Mesenchymal stem cell (in vitro differentiated cells and primary cell): ENCODE results near the gene ALDH3A1.

Experiments
- DNase-seq: peaks from one replicate; pipeline ENCODE4 v3.0.0-alpha.2; 2013
- H2AFZ ChIP-seq: one replicate; pipeline ENCODE4 v1.6.1; 2013; ENCODE audit warnings: low read depth, mild to moderate bottlenecking, control low read depth, inconsistent platforms, low read length, moderate library complexity
- H2AK5ac ChIP-seq: 2 replicates; pipeline ENCODE4 v1.6.1; 2013; ENCODE audit warnings: low read length, moderate library complexity, mild to moderate bottlenecking, inconsistent platforms; ENCODE audit not compliant: severe bottlenecking
- H2BK120ac ChIP-seq: one replicate; pipeline ENCODE4 v1.6.1; 2013; ENCODE audit warnings: low read depth, mild to moderate bottlenecking, inconsistent platforms, low read length, moderate library complexity
- H2BK12ac ChIP-seq, 2 experiments: one replicate each; pipeline ENCODE4 v1.6.1; 2013; ENCODE audit warnings: inconsistent platforms in 2 of 2, low read length in 2 of 2, mild to moderate bottlenecking in 2 of 2, moderate library complexity in 2 of 2, control low read depth in 1 of 2
- H2BK15ac ChIP-seq: one replicate; pipeline ENCODE4 v1.6.1; 2013; ENCODE audit warnings: mild to moderate bottlenecking, low read depth, inconsistent platforms; ENCODE audit not compliant: poor library complexity, severe bottlenecking
- H2BK5ac ChIP-seq: 2 replicates; pipeline ENCODE4 v1.6.1; 2013; ENCODE audit warnings: low read depth, mild to moderate bottlenecking, low read length, control low read depth, inconsistent platforms; ENCODE audit not compliant: poor library complexity, severe bottlenecking
- H3K14ac ChIP-seq, 2 experiments: one replicate each; pipeline ENCODE4 v1.6.1; 2013; ENCODE audit warnings: inconsistent platforms in 2 of 2, low read length in 2 of 2, control low read depth in 1 of 2, mild to moderate bottlenecking in 1 of 2, moderate library complexity in 1 of 2
- H3K18ac ChIP-seq, 2 experiments: one replicate each; pipeline ENCODE4 v1.6.1; 2013; ENCODE audit warnings: inconsistent platforms in 2 of 2, low read length in 2 of 2, control low read depth in 1 of 2, low read depth in 1 of 2, mild to moderate bottlenecking in 1 of 2
- H3K23ac ChIP-seq, 2 experiments: one replicate each; pipeline ENCODE4 v1.6.1; 2013; ENCODE audit warnings: inconsistent platforms in 2 of 2, low read length in 2 of 2, mild to moderate bottlenecking in 2 of 2, moderate library complexity in 2 of 2, control low read depth in 1 of 2
- H3K27ac ChIP-seq: 2 replicates; pipeline ENCODE4 v1.5.1; 2013; ENCODE audit warnings: mild to moderate bottlenecking, moderate library complexity, low read length, control low read depth, inconsistent platforms; ENCODE audit not compliant: poor library complexity, severe bottlenecking
- H3K27me3 ChIP-seq, 2 experiments: 2 replicates each; pipeline versions ENCODE4 v1.6.1 to v1.7.0; 2013; ENCODE audit warnings: low read length in 2 of 2, mild to moderate bottlenecking in 2 of 2, moderate library complexity in 2 of 2, control low read depth in 1 of 2, inconsistent platforms in 1 of 2; ENCODE audit not compliant: control insufficient read depth in 1 of 2, insufficient read depth in 1 of 2
- H3K36me3 ChIP-seq, 2 experiments: 2 replicates each; pipeline versions ENCODE4 v1.6.1 to v1.7.0; 2013; ENCODE audit warnings: low read length in 2 of 2, control low read depth in 1 of 2, inconsistent platforms in 1 of 2, low read depth in 1 of 2, mild to moderate bottlenecking in 1 of 2; ENCODE audit not compliant: insufficient read depth in 2 of 2, control insufficient read depth in 1 of 2
- H3K4ac ChIP-seq, 2 experiments: one replicate each; pipeline ENCODE4 v1.6.1; 2013; ENCODE audit warnings: inconsistent platforms in 2 of 2, low read length in 2 of 2, mild to moderate bottlenecking in 2 of 2, moderate library complexity in 2 of 2, control low read depth in 1 of 2, low read depth in 1 of 2
- H3K4me1 ChIP-seq: 2 replicates; pipeline ENCODE4 v1.6.1; 2013; ENCODE audit warnings: low read depth, low read length, control low read depth; ENCODE audit not compliant: control insufficient read depth, insufficient read depth
- H3K4me2 ChIP-seq: 2 replicates; pipeline ENCODE4 v1.6.1; 2013; ENCODE audit warnings: low read length, mild to moderate bottlenecking, inconsistent platforms; ENCODE audit not compliant: poor library complexity, severe bottlenecking
- H3K4me3 ChIP-seq, 2 experiments: 2 replicates each; pipeline versions ENCODE4 v1.5.1 to v1.7.0; 2013; ENCODE audit warnings: low read length in 2 of 2, mild to moderate bottlenecking in 2 of 2, control low read depth in 1 of 2, low read depth in 1 of 2; ENCODE audit not compliant: insufficient read depth in 1 of 2
- H3K79me1 ChIP-seq: replicated peaks from 2 replicates; pipeline ENCODE4 v1.6.1; 2013; ENCODE audit warnings: mild to moderate bottlenecking, control low read depth, low read length, inconsistent platforms; ENCODE audit not compliant: poor library complexity, severe bottlenecking
- H3K9ac ChIP-seq: 2 replicates; pipeline ENCODE4 v1.7.0; 2013; ENCODE audit warnings: mild to moderate bottlenecking, low read length, moderate library complexity
- H3K9me3 ChIP-seq: 2 replicates; pipeline ENCODE4 v1.7.0; 2013; ENCODE audit warnings: mild to moderate bottlenecking, low read length; ENCODE audit not compliant: control insufficient read depth
- H4K8ac ChIP-seq: one replicate; pipeline ENCODE4 v1.6.1; 2013; ENCODE audit warnings: inconsistent platforms, mild to moderate bottlenecking, low read length, moderate library complexity
- H4K91ac ChIP-seq: one replicate; pipeline ENCODE4 v1.6.1; 2013; ENCODE audit warnings: mild to moderate bottlenecking, low read length, inconsistent platforms
- WGBS: methylation state at CpG from one replicate; pipeline ENCODE4 v1.1.7; 2013; ENCODE audit warnings: mixed read lengths; 5-methylcytosine and 5-hydroxymethylcytosine counted together

The ALDH3A1 gene

GRCh38 chr17:19750020-19750572 is 2.0 kb upstream of the ALDH3A1 start:
- Histone ChIP-seq H3K36me3 (no peaks in the 10 kb centered on the region), H3K9ac (no peak overlapping the region), H2AFZ (no peak overlapping the region), H3K4me3 (peak overlapping the region in 1 of 2 experiments; percentile 14), H3K27ac (no peak overlapping the region), H3K27me3 (peaks cover 3 to 24% of the 10 kb centered on the region in 2 experiments), H3K4me2 (no peak overlapping the region), H4K8ac (no peak overlapping the region), H2BK15ac (no peak overlapping the region), H2BK5ac (no peak overlapping the region), H3K9me3 (no peaks in the 10 kb centered on the region), H4K91ac (no peak overlapping the region), H2BK12ac (no peak overlapping the region), H3K4me1 (peaks cover 23% of the 10 kb centered on the region), H3K14ac (no peak overlapping the region), H2AK5ac (peak overlapping the region; percentile 23), H3K4ac (no peak overlapping the region), H2BK120ac (no peak overlapping the region), H3K79me1 (no peaks in the 10 kb centered on the region), H3K18ac (no peak overlapping the region), H3K23ac (no peak overlapping the region)
- DNase-seq, result no peak
- WGBS, result 93% methylated on average over 9 of the region's 9 CpGs

DNA sequence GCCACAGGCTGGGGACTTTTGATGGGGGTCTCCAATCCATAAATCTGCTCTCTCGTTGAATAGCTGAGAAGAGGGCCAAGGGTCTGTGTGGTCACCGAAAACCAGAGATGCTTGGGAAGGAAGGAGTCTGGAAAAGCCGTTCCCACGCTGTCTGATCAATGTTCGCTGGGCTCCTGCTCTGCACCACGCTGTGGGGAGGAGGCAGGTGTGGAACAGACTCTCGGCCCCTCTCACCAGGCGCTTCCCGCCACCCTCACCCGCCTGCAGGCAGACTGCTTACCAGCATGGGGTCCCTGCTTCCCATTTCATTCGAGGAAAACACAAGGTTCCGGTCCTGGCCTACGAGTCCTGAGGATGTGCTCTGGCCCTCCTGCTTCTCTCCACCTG is 702 bp upstream of the ALDH3A1 start:
- Histone ChIP-seq H3K23ac (no peak overlapping the region), H3K18ac (no peak overlapping the region), H3K4me3 (no peak overlapping the region), H2BK120ac (no peak overlapping the region), H3K27ac (no peak overlapping the region), H3K36me3 (no peaks in the 10 kb centered on the region), H3K14ac (no peak overlapping the region), H3K27me3 (peaks cover 3 to 29% of the 10 kb centered on the region in 2 experiments), H3K79me1 (no peaks in the 10 kb centered on the region), H4K8ac (no peak overlapping the region), H2AK5ac (no peak overlapping the region), H2BK15ac (no peak overlapping the region), H4K91ac (no peak overlapping the region), H3K9ac (no peak overlapping the region), H2BK5ac (no peak overlapping the region), H3K4ac (no peak overlapping the region), H2BK12ac (no peak overlapping the region), H2AFZ (no peak overlapping the region), H3K9me3 (no peaks in the 10 kb centered on the region), H3K4me2 (no peak overlapping the region), H3K4me1 (peaks cover 29% of the 10 kb centered on the region)
- DNase-seq, result no peak
- WGBS, result 69% methylated on average over 13 of the region's 13 CpGs

DNA sequence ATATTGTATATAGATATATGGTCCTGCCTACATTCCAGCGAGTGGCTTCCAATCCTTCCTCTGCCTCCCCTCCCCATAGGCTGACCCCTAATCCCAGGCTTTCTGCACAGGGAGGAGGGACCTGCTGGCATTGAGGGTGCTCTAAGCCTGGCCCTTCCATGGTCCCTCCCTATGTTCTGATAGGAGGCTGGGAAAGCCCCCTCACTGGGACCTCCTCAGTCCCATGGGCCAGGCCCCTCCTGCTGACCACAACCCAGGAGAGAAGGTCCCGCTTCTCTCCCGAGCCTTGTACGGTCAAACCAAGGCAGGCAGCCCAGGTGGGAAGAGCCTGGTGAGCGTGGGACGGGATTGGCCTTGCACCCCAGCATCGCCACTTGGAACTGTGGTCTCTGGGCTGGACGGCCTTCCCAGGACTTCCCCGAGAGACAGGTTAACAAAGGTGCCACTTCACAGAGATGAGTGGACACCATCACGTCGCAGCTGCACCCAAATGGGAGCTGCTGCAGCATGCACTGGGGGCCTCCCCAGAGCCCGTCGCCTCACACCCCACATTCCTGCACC is 859 bp downstream of the ALDH3A1 start:
- DNase-seq, result no peak
- no peak overlapping the region for H2AFZ ChIP-seq
- H3K9me3 ChIP-seq, result no peaks in the 10 kb centered on the region
- no peaks in the 10 kb centered on the region for H3K36me3 ChIP-seq
- no peak overlapping the region for H3K27ac ChIP-seq
- no peak overlapping the region for H3K4me2 ChIP-seq
- H2AK5ac ChIP-seq, result no peak overlapping the region
- no peak overlapping the region for H4K8ac ChIP-seq
- H3K9ac ChIP-seq, result no peak overlapping the region
- no peak overlapping the region for H4K91ac ChIP-seq
- 92% methylated on average over 13 of the region's 13 CpGs for WGBS
- no peak overlapping the region for H2BK120ac ChIP-seq
- H3K4me3 ChIP-seq, result no peak overlapping the region
- H3K4me1 ChIP-seq, result peaks cover 17% of the 10 kb centered on the region
- no peak overlapping the region for H3K23ac ChIP-seq
- H3K18ac ChIP-seq, result no peak overlapping the region
- H3K79me1 ChIP-seq, result no peaks in the 10 kb centered on the region
- no peak overlapping the region for H2BK5ac ChIP-seq
- H3K27me3 ChIP-seq, result peaks cover 3 to 34% of the 10 kb centered on the region in 2 experiments
- no peak overlapping the region for H2BK12ac ChIP-seq
- H3K14ac ChIP-seq, result no peak overlapping the region
- H3K4ac ChIP-seq, result no peak overlapping the region
- H2BK15ac ChIP-seq, result no peak overlapping the region

DNA sequence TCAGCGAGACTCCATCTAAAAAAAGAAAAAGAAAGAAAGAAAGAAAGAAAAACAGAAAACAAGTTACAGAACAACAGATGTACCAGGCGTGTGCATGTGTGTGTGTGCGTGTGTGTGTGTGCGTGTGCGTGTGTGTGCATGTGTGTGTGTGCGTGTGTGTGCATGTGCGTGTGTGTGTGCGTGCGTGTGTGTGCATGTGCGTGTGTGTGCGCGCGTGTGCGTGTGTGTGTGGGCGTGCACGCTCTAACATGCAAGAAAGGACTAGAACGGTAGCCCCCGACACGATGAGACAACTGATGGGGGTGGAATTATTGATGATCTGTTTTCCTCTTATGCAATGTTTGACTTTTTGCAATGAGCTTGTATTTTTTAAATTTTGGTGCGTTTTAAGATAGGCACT is 1.6 kb downstream of the ALDH3A1 start:
- Histone ChIP-seq H3K23ac (no peak overlapping the region), H2BK5ac (no peak overlapping the region), H3K18ac (no peak overlapping the region), H3K4me1 (peaks cover 17% of the 10 kb centered on the region), H3K4ac (no peak overlapping the region), H3K9ac (no peak overlapping the region), H3K27ac (no peak overlapping the region), H4K91ac (peak overlapping the region; percentile 61), H3K27me3 (peaks cover 3 to 34% of the 10 kb centered on the region in 2 experiments), H3K4me2 (no peak overlapping the region), H2BK120ac (no peak overlapping the region), H3K14ac (peak overlapping the region in 1 of 2 experiments; percentile 86), H2BK12ac (no peak overlapping the region), H2AK5ac (no peak overlapping the region), H3K36me3 (no peaks in the 10 kb centered on the region), H4K8ac (no peak overlapping the region), H3K4me3 (peak overlapping the region in 1 of 2 experiments; percentile 14), H3K9me3 (no peaks in the 10 kb centered on the region), H3K79me1 (no peaks in the 10 kb centered on the region), H2BK15ac (no peak overlapping the region), H2AFZ (no peak overlapping the region)
- no peak for DNase-seq
- 96% methylated on average over 19 of the region's 20 CpGs for WGBS
